ENCODE results near the gene DYNLRB1. TPM values are rescaled to one million over a fixed set of nuclear protein-coding genes. Genes with fewer than 3 reads are reported as not detected.

Gene DYNLRB1
- total and polyA plus RNA-seq, 9 of the 15 experiments (the other 6 are each of a cell fraction or from before 2014, with no cell fraction given): 48.7 to 358 (median 121) TPM

DNA sequence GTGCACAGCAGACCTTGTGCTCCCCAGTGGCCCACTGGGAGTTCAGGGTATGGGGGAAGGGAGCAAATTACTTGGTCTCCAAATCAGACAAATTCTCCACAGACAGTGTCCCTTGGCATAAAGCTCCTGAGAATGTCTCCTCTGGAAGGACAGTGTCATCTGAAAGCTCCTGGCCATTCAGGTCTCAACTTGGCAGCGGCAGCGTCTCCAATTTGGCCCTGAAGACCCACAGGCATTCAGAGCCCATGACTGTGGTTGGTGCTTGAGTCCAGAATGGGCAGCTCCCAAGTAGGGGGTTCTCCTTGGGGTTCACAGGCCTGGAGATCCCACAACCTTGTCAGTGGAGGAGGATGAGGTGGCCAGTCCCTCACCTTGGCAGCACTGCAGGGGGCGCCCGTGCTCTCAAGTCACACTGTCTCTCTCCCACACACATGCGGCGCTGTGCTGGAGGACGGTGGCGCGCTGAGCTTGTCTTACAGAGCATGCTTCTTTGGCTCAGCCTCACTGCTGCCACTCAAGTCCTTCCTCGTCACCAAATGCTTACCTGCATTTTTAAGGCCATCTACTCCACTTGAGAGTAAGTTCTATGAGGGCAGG, 20.7 kb downstream of the DYNLRB1 start (continued):
- TF ChIP-seq WHSC1 (IDR thresholded peaks at IDR 0.05; ENCODE audit: low read length) (no peak), ZNF589 (CRISPR knock-in tag; IDR thresholded peaks at IDR 0.05; ENCODE audit: low read depth) (no peak), GTF2E2 (tag; IDR thresholded peaks at IDR 0.05) (no peak), TBL1XR1 (IDR thresholded peaks at IDR 0.05; ENCODE audit: low read length in 2 of 2) (no peak), JUN (IDR thresholded peaks at IDR 0.05; ENCODE audit: borderline replicate concordance, low read depth, low read length) (no peak), JUN (CRISPR knock-in tag; IDR thresholded peaks at IDR 0.05; ENCODE audit: borderline replicate concordance) (no peak), MCM2 (IDR thresholded peaks at IDR 0.05; ENCODE audit: low read depth) (no peak), BCL6 (CRISPR knock-in tag; IDR thresholded peaks at IDR 0.05) (no peak), ZNF707 (CRISPR knock-in tag; conservative IDR thresholded peaks at IDR 0.05) (no peak), NCOA4 (IDR thresholded peaks at IDR 0.05; ENCODE audit: partially characterized antibody) (no peak), ZNF764 (CRISPR knock-in tag; IDR thresholded peaks at IDR 0.05; ENCODE audit: low read depth) (no peak), RHOXF2B (CRISPR knock-in tag; conservative IDR thresholded peaks at IDR 0.05) (no peak), ZBED1 (IDR thresholded peaks at IDR 0.05) (no peak)
- TF ChIP-seq, protein P1, sequence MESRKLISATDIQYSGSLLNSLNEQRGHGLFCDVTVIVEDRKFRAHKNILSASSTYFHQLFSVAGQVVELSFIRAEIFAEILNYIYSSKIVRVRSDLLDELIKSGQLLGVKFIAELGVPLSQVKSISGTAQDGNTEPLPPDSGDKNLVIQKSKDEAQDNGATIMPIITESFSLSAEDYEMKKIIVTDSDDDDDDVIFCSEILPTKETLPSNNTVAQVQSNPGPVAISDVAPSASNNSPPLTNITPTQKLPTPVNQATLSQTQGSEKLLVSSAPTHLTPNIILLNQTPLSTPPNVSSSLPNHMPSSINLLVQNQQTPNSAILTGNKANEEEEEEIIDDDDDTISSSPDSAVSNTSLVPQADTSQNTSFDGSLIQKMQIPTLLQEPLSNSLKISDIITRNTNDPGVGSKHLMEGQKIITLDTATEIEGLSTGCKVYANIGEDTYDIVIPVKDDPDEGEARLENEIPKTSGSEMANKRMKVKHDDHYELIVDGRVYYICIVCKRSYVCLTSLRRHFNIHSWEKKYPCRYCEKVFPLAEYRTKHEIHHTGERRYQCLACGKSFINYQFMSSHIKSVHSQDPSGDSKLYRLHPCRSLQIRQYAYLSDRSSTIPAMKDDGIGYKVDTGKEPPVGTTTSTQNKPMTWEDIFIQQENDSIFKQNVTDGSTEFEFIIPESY (CRISPR knock-in tag; IDR thresholded peaks at IDR 0.05): peak; percentile 94
- TF ChIP-seq, protein P2, sequence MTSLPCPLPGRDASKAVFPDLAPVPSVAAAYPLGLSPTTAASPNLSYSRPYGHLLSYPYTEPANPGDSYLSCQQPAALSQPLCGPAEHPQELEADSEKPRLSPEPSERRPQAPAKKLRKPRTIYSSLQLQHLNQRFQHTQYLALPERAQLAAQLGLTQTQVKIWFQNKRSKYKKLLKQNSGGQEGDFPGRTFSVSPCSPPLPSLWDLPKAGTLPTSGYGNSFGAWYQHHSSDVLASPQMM (CRISPR knock-in tag; IDR thresholded peaks at IDR 0.05): no peak
- TF ChIP-seq, protein P3, sequence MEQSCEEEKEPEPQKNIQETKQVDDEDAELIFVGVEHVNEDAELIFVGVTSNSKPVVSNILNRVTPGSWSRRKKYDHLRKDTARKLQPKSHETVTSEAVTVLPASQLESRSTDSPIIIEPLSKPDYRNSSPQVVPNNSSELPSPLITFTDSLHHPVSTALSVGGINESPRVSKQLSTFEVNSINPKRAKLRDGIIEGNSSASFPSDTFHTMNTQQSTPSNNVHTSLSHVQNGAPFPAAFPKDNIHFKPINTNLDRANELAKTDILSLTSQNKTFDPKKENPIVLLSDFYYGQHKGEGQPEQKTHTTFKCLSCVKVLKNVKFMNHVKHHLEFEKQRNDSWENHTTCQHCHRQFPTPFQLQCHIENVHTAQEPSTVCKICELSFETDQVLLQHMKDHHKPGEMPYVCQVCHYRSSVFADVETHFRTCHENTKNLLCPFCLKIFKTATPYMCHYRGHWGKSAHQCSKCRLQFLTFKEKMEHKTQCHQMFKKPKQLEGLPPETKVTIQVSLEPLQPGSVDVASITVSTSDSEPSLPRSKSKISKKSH (CRISPR knock-in tag; IDR thresholded peaks at IDR 0.05): no peak
- TF ChIP-seq, protein P4, sequence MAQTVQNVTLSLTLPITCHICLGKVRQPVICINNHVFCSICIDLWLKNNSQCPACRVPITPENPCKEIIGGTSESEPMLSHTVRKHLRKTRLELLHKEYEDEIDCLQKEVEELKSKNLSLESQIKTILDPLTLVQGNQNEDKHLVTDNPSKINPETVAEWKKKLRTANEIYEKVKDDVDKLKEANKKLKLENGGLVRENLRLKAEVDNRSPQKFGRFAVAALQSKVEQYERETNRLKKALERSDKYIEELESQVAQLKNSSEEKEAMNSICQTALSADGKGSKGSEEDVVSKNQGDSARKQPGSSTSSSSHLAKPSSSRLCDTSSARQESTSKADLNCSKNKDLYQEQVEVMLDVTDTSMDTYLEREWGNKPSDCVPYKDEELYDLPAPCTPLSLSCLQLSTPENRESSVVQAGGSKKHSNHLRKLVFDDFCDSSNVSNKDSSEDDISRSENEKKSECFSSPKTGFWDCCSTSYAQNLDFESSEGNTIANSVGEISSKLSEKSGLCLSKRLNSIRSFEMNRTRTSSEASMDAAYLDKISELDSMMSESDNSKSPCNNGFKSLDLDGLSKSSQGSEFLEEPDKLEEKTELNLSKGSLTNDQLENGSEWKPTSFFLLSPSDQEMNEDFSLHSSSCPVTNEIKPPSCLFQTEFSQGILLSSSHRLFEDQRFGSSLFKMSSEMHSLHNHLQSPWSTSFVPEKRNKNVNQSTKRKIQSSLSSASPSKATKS (CRISPR knock-in tag; IDR thresholded peaks at IDR 0.05): no peak
- TF ChIP-seq, protein P5, sequence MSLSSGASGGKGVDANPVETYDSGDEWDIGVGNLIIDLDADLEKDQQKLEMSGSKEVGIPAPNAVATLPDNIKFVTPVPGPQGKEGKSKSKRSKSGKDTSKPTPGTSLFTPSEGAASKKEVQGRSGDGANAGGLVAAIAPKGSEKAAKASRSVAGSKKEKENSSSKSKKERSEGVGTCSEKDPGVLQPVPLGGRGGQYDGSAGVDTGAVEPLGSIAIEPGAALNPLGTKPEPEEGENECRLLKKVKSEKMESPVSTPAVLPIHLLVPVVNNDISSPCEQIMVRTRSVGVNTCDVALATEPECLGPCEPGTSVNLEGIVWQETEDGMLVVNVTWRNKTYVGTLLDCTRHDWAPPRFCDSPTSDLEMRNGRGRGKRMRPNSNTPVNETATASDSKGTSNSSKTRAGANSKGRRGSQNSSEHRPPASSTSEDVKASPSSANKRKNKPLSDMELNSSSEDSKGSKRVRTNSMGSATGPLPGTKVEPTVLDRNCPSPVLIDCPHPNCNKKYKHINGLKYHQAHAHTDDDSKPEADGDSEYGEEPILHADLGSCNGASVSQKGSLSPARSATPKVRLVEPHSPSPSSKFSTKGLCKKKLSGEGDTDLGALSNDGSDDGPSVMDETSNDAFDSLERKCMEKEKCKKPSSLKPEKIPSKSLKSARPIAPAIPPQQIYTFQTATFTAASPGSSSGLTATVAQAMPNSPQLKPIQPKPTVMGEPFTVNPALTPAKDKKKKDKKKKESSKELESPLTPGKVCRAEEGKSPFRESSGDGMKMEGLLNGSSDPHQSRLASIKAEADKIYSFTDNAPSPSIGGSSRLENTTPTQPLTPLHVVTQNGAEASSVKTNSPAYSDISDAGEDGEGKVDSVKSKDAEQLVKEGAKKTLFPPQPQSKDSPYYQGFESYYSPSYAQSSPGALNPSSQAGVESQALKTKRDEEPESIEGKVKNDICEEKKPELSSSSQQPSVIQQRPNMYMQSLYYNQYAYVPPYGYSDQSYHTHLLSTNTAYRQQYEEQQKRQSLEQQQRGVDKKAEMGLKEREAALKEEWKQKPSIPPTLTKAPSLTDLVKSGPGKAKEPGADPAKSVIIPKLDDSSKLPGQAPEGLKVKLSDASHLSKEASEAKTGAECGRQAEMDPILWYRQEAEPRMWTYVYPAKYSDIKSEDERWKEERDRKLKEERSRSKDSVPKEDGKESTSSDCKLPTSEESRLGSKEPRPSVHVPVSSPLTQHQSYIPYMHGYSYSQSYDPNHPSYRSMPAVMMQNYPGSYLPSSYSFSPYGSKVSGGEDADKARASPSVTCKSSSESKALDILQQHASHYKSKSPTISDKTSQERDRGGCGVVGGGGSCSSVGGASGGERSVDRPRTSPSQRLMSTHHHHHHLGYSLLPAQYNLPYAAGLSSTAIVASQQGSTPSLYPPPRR (CRISPR knock-in tag; IDR thresholded peaks at IDR 0.05; ENCODE audit: borderline replicate concordance): no peak

Data from K562 (cell line).